A204.1 (cell line): ENCODE measurements around the gene MIF.
"Not testable (repeated sequence)": the region's sequence is repeated elsewhere in the genome, so short reads cannot be mapped to it uniquely, and the experiment has no call there.

Source experiments
- FAIRE-seq: peaks from 2 replicates; lab custom pipeline; 2012; peaks lifted over from hg19 to GRCh38; lab: Jason Lieb, UNC

The MIF gene

DNA sequence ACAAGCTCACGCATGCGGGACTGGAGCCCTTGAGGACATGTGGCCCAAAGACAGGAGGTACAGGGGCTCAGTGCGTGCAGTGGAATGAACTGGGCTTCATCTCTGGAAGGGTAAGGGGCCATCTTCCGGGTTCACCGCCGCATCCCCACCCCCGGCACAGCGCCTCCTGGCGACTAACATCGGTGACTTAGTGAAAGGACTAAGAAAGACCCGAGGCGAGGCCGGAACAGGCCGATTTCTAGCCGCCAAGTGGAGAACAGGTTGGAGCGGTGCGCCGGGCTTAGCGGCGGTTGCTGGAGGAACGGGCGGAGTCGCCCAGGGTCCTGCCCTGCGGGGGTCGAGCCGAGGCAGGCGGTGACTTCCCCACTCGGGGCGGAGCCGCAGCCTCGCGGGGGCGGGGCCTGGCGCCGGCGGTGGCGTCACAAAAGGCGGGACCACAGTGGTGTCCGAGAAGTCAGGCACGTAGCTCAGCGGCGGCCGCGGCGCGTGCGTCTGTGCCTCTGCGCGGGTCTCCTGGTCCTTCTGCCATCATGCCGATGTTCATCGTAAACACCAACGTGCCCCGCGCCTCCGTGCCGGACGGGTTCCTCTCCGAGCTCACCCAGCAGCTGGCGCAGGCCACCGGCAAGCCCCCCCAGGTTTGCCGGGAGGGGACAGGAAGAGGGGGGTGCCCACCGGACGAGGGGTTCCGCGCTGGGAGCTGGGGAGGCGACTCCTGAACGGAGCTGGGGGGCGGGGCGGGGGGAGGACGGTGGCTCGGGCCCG, at the start of gene MIF:
MIF (plus strand) TSS at position 439 of the 765 bp plus-strand sequence; CDS start at position 531, 92 bp downstream.
- FAIRE-seq = no peak

DNA sequence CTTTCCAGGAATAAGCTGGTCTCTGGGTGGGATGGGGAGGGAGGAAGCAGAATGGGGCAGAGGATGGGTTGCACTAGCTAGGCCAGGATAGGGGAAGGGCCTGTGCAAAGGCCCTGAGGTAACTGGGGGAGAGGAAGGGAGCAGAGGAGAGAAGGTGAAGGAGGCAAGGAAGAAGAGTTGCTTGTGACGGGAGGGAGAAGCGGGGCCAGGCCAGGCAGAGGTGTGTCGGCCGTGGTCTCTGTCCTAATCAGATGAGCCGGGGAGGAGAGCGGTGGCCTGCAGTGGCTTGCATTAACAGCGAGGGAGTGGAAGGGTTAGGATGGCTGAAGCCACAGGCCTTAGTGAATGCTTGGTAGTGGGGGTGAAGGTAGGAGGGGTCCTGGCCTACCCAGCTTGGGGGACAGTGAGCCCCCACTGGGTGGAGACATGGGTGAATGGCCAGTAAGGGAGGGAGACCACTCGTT, 49.4 kb upstream of the MIF start:
- no peak for FAIRE-seq

DNA sequence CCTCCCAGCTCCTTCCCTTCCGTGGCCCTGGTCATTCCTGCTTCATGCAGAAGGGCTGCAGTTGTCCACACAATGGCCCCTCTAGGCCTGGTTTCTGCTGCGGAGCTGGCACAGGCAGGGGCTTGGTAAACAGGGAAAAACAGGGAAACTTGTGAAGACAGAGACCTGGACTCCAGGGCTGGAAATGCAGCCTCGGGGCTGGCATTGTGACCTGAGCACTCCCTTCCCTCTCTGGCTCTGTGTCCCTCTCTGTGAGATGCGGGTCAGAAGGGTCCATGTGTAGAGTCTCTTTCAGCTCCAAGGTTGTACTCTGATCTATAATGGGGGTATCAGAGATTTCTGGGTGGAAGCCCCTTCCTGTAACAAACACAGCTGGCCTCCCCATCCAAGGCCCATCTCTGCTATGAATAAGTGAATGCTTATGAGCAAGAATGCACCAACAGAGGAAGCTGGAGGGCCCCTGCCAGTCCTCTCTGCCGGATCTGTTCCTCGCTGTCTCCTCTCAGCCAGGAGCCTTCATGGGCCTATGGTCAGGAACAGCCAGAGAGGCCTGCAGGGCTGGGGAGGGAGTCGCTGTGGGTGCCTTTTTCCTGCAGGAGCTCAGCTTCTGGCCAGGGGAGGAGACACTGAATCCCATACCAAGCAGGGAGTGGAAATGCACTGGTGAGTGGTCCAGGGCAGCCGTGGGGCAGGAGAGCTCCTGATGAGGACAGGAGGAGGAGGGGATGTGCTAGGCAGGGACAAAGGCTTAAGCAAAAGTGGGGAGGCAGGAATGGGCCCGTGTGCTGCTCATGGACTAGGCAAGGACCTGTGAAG, 48.7 kb upstream of the MIF start:
- no peak for FAIRE-seq

DNA sequence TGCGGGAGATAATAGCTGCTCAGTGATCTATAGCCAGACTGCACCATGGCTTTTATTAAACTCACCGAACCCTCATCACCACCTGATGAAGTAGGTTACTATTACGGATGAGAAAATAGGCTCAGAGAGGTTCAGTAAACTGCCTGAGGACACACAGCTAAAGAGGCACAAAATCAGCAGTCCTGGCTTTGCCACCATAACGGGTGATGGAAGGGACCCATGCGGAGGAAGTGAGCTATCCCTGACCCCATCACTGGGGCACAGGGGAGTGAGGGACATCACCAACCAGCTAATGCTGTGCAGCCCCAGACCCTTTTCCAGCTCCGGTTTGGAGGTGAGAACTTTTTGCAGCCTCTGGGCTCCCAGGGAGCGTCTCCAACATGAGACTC, 48.1 kb upstream of the MIF start:
- FAIRE-seq = no peak

DNA sequence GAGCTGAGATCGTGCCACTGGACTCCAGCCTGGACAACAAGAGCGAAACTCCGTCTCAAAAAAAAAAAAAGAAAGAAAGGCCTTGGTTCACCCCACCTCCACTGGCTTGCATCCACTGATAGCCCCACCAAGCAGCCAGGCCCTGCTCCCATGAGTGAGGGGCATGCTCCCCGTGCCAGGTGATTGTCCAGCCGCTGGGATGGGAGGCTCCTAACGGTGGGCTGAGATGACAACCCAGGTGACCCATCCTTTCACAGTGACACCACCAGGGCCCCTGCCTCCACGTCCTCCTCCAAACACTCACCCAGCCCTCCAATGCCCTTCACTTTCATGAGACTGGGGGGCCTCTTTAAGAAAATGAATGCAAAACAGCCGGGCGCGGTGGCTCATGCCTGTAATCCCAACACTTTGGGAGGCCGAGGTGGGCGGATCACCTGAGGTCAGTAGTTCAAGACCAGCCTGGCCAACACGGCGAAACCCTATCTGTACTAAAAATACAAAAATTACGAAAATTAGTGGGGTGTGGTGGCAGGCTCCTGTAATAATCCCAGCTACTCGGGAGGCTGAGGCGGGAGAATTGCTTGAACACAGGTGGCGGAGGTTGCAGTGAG, 46.8 kb upstream of the MIF start:
- no peak for FAIRE-seq

DNA sequence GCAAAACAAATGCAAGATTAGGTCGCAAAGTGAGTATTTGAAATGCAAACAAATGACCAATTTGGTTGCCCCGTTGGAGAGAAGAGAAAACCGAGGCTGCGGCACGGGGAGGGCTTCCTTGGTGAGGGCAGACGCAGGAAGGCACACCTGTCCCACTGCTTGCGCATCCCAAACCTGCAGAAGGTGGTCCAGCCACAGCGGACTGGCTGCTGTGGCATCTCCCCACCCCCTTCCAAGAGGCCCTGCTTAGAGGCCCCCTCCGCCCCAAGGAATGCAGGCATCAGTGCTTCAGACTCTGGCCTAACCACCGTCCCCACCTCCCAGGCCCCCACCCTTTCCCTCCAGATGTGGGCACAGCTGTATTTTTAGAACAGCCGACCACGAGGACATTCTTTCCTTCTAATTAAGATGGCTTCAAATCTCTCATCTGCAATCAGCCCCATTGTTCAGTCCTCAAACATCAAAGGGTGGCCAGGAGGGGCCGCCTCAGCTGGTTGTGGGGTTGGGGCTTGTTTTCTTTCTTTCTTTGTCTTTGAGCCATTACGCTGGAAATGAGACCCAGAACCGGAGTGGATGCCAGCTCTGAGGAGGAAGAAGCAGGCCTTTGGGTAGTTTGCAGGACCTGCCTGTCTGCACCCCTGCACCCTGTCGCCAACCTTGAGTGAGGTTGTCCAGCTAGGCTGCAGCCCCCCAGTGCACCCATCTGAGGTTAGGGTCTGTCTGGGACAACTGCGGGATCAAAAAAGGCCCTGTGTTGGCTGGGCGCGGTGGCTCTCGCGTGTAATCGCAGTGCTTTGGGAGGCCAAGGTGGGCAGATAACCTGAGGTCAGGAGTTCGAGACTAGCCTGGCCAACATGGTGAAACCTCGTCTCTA, 46.0 kb upstream of the MIF start:
- no peak for FAIRE-seq

DNA sequence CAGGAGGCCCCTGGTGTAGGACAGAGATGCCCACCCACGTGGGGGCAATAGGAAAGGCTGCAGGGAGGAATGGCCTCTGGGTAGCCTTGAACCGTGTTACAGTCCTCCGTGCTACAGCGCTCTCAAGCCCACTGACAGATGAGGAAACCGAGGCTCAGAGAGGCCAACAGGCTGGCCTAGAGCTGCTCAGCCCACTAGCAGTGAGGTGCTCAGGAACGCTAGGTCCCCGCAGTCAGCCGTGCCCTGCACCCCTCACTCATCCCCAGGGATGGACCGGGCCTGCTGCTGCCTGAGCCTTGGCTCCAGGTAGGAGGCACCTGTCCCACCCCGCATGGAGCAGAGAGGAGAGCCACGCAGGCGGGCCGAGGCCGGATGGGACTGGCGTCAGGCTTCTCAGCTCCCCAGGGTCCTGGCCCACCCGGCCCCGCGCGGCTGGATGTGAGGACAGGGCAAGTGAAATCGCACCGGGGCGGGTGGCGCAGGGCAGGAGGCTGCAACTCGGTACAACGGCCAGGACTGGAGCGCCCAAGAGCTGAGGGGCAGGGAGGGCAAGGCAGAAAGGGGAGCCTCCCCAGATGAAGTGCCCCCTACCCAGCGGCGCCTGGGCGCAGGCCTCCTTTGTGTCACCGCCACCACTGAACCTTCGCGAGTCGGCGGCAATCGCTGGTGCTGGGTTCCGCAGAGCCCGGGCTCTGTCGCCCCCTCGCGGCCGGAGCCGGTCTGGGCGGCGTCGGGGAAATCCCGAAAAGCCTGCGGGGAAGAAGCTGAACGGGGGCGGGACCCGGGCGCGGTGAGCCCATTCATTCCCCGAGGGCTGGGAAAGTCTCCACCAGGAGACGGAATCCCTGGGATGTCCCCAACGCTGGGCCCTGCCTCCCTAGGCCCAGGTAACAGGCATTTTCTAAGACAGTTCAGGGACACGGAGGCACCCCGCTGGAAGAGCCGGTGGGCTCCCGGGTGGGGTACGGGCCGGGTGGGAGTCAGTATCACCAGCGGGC, 44.9 kb upstream of the MIF start:
- no peak for FAIRE-seq

DNA sequence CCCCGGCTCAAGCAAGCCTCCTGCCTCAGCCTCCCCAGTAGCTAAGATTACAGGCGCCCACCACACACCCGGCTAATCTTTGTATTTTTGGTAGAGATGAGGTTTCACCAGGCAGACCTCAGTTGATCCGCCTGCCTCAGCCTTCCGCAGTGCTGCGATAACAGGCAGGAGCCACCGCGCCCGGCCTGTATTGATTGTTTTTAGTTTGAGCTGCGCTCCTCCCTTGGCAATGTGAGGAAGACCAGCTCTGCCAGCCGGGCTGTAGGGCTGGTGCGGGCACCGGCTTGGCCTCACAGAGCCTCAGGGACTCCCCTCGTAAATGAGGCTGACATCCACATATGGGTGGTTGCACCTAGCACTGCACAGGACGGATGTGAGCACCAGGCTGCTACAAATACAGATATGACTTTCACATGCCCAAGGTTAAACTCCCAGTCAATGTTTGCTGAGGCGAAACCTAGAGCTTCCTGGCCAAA, 44.0 kb upstream of the MIF start:
- FAIRE-seq = no peak

DNA sequence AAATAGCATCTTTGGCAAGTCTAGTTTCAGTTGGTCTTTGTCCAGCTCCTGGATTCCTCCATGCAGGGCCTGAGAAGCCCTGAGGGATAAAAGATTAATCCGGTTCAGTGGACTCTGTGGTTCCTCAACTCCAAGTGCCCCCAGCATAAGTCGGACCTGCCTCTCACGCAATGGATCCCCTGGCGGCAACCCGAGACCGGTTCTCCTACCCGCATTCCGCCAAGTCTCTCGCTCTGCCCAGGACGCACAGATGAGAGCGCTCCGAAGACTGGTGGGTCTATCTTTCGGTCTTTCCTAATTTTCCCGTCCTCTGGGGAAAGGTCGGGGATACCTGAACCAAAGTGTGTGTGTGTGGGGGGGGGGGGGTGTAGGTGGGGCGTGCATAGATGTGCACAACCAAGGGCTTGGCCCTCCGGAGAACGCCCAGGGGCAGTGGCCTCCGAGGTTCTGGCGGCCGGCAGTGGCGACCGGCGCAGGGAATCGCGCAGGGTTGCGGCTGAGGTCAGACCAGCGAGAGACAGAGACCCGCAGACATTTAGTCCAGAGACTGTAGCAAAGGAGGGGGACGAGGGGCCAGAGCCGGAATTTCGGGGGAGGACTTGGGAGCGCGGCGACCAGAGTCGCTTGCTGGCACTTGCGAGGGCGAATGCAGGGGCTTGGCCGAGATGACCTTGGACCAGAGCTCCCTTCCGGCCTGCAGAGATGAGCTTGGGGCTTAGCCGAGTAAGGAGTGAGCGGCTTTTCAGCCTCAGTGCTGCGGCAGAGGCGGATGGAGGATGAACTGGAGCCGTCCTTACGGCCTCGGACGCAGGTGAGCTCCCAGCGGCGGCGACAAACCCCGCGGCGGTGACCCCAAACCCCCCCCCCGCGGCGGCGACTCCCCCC, 37.2 kb upstream of the MIF start:
- no peak for FAIRE-seq

DNA sequence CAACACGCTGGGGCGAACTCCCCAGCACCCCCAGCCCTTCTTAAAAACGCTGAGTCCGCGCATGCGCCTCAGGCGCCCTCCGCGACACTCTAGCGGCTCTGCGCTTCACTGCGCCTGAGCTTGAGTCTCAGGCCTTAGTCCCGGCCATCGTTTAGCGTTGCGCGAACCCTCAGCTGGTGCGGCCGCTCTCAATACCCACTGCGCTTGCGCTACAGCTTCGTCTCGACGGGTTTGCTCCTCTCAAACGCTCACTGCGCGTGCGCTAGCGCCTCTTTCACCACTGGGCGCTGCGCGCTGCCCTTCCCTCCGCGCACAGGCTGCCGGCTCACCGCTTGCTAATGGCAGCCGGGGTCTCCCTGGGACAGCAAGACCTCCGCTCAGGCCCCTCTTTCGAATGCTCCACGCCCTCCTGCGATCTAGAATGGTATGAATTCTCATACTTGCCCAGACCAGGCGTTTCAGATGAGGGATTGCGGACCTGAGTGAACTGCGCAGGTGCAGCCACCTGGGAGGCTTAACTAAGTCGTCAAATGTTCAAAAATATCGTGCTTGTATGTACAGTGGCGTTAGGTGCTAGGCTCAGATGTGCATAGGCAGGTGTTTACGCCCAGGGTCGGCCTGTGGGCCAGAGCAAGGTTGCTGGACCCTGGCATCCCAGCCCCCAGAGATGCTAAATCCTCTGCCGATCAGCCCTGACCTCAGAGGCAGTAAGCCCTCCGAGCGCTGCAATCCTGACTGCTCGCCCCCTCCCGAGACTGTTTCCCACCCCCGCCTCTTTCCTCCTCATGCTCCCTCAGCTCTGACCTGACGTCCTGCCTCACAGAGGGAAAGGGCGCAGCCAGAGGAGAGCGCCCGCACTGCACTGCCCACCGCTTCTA, 36.3 kb upstream of the MIF start, which contains the start of gene SLC2A11:
SLC2A11 (plus strand) TSS at position 270 of the 878 bp plus-strand sequence; CDS start at position 395, 125 bp downstream.
- no peak for FAIRE-seq

DNA sequence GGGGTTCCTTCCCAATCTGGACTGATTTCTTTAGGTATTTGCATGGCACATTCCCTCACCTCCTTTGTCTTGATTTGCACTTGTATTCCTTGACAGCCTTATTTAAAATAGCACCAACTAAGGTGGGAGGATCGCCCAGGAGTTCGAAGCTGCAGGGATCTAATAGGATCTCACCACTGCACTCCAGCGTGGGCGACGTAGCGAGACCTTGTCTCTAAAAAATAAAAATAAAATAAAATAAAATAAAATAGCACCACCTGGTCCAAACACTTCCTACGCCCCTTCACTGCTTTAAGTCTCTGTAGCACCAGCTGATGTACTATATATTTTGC, 35.7 kb upstream of the MIF start:
- no peak for FAIRE-seq

DNA sequence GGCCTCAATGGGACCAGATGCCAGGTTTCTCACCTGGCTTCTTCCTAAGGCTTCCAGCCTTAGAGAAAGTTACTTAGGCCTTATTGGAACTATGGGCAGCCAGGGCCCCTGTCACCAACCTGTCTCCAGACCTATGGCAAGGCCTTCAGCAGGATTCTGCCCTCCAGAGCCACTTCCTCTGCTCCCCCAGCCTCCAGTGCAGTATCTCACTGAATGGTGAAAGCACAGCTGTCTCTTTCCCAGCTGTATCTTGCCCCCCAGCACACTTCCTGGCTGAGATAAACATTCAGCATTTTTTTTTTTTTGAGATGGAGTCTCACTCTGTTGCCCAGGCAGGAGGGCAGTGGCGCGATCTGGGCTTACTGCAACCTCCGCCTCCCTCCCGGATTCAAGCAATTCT, 35.0 kb upstream of the MIF start:
- no peak for FAIRE-seq

DNA sequence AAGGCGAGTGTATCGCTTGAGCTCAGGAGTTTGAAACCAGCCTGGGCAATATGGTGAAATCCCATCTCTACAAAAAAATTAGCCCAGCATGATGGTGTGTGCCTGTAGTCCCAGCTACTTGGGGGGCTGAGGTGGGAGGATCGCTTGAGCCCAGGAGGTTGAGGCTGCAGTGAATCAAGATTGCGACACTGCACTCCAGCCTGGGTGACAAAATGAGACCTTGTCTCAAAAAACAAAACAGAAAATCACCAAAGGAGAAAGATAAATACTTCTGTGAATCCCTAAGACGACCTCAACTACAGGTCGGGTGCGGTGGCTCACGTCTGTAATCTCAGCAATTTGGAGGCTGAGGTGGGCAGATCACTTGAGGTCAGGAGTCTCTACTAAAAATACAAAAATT, 34.0 kb upstream of the MIF start:
- FAIRE-seq = not testable (repeated sequence)

DNA sequence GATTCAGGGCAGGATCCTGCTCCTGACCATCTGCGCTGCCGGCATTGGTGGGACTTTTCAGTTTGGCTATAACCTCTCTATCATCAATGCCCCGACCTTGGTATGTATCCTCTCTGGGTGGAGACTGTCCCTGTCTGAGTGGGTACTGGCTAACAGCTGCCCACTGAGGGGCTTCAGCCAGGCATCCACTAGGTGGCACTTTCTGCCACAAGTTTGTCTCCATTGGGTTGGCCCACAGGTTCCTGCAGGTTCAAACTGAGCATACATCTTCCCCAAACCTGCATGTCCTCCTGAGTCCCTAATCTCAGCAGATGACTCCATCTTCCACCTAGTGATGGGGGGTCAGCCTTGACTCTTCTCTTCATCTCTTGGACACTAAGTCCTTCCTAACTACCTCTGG, 32.1 kb upstream of the MIF start:
- no peak for FAIRE-seq

DNA sequence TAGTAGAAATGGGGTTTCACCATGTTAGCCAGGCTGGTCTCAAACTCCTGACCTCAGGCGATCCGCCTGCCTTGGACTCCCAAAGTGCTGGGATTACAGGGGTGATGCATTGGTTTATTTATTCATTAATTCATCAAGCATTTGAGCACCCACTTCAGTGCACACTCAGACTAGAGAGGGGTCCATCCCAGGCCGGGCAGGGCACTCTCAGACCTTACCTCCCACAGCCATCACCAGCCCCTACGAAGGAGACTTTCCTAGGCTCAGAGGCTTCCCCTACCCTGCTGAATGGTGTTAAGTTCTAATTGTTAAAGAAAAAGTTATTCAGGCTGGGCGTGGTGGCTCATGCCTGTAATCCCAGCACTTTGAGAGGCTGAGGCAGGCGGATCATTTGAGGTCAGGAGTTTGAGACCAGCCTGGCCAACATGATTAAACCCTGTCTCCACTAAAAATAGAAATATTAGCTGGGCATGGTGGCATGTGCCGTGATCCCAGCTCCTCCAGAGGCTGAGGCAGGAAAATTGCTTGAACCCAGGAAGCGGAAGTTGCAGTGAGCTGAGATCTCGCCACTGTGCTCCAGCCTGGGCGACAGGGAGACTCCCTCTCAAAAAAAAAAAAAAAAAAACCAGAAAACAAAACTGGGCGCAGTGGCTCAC, 29.6 kb upstream of the MIF start:
- FAIRE-seq = not testable (repeated sequence)

DNA sequence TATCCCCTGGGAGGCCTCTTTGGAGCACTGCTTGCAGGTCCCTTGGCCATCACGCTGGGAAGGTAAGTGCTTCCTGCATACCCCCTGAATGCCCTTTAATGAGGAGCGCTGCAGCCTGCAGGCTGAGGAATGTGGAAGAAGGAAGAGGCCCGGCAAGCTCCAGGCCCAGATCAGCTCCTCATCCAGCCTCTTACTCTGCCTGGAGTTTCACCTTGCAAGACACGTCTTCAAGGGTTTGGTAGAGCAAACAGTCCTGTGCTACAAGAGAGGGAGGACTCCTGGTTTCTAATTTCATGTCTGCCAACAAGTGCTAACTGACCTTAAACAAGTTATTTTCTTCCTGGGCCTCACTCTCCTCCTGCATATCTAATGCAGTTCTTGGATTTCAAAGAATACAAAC, 25.6 kb upstream of the MIF start:
- no peak for FAIRE-seq

DNA sequence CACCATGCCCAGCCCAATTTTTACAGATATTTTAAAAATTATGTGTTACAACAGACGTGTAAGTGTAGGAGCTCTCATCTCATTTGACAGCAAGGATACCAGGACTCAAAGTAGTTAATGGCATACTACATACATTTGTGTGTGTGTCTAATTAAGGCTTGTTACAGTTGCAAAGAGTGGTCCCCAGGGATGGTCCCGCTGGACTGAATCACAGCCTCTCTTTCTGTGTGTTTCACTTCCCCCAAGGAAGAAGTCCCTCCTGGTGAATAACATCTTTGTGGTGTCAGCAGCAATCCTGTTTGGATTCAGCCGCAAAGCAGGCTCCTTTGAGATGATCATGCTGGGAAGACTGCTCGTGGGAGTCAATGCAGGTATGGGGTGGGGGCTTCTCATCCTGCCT, 19.3 kb upstream of the MIF start:
- FAIRE-seq = no peak

DNA sequence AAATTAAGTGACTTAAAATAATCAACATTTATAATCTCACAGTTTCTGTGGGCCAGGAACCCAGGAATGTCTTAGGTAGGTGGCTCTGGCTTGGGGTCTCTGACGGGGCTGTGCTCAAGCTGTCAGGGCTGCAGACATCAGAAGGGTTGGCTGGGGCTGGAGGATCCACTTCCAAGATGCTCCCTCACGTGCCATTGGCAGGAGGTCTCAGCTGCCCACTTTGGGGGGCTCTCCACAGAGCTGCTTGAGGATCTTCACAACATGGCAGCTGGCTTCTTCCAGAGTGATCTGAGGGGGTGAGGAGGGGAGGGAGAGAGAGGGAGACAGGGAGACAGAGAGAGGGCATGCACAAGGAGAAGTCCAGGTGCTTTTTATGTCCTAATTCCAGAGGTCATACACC, 18.4 kb upstream of the MIF start:
- FAIRE-seq = no peak
